Measurements from ENCODE around the gene ACSBG1.

DNA sequence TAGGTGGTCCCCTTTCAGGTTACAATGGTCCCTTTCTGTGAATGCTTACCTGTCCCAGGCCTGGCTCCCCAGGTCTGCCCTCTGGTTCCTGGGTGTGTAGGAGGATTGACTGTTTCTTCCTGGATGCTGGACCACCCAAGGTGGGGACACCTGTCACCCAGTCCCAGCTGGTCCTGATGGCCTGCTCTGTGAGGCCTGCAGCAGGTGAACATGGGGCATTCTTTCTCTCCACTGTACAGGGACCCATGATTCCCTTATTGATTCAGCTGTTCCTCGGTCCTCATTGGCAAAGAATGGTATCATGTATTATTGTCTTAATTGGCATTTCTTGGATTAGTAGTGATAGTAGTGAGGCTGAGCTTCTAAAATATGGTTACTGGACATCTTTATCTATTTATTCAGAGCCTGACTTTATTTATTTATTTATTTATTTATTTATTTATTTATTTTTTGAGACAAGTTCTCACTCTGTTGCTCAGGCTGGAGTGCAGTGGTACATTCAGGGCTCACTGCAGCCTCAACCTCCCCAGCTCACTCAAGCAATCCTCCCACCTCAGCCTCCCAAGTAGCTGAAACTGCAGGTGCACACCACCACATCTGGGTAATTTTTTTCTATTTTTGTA, 21.2 kb upstream of the ACSBG1 start:
- TF ChIP-seq EP300 (IDR thresholded peaks at IDR 0.05) (no peak), POLR2AphosphoS5 (IDR thresholded peaks at IDR 0.05) (no peak), POLR2A (IDR thresholded peaks at IDR 0.05) (no peak)
- TF ChIP-seq, protein P1, sequence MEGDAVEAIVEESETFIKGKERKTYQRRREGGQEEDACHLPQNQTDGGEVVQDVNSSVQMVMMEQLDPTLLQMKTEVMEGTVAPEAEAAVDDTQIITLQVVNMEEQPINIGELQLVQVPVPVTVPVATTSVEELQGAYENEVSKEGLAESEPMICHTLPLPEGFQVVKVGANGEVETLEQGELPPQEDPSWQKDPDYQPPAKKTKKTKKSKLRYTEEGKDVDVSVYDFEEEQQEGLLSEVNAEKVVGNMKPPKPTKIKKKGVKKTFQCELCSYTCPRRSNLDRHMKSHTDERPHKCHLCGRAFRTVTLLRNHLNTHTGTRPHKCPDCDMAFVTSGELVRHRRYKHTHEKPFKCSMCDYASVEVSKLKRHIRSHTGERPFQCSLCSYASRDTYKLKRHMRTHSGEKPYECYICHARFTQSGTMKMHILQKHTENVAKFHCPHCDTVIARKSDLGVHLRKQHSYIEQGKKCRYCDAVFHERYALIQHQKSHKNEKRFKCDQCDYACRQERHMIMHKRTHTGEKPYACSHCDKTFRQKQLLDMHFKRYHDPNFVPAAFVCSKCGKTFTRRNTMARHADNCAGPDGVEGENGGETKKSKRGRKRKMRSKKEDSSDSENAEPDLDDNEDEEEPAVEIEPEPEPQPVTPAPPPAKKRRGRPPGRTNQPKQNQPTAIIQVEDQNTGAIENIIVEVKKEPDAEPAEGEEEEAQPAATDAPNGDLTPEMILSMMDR (IDR thresholded peaks at IDR 0.05): no peak

All from gastroesophageal sphincter (tissue), 3 donors.